Smooth muscle cell (in vitro differentiated cells): Measurements from ENCODE around the gene ARG2. TPM values are rescaled to one million over a fixed set of nuclear protein-coding genes. Genes with fewer than 3 reads are reported as not detected.

Experiments used
- DNase-seq: peaks from one replicate; lab custom pipeline; 2025; ENCODE audit not compliant: unreplicated experiment; lab: John Stamatoyannopoulos, UW
- H2AFZ ChIP-seq: fragments of 200-600 bp; sonication (generic); 2 replicates; pipeline ENCODE4 v1.6.0; 2016; ENCODE audit warnings: antibody characterized with exemption, low read depth, mild to moderate bottlenecking
- H3F3A ChIP-seq: fragments of 200-600 bp; sonication (generic); 2 replicates; pipeline ENCODE4 v1.6.0; 2017; ENCODE audit warnings: antibody characterized with exemption, low read depth
- H3K27ac ChIP-seq: fragments of 200-600 bp; sonication (generic); 2 replicates; pipeline ENCODE4 v1.5.1; 2016; ENCODE audit warnings: low read depth, mild to moderate bottlenecking
- H3K27me3 ChIP-seq: fragments of 200-600 bp; sonication (generic); 2 replicates; pipeline ENCODE4 v1.6.1; 2016; ENCODE audit warnings: low read depth, mild to moderate bottlenecking
- H3K36me3 ChIP-seq: fragments of 200-600 bp; sonication (generic); 2 replicates; pipeline ENCODE4 v1.5.1; 2016; ENCODE audit warnings: low read depth
- H3K4me1 ChIP-seq: fragments of 200-600 bp; sonication (generic); 2 replicates; pipeline ENCODE4 v1.5.1; 2016; ENCODE audit warnings: low read depth
- H3K4me2 ChIP-seq: fragments of 200-600 bp; sonication (generic); 2 replicates; pipeline ENCODE4 v1.6.0; 2016; ENCODE audit warnings: mild to moderate bottlenecking
- H3K4me3 ChIP-seq: fragments of 200-600 bp; sonication (generic); 2 replicates; pipeline ENCODE4 v1.5.1; 2016; ENCODE audit warnings: mild to moderate bottlenecking
- H3K79me2 ChIP-seq: fragments of 200-600 bp; sonication (generic); 2 replicates; pipeline ENCODE4 v1.6.0; 2016; ENCODE audit warnings: low read depth, mild to moderate bottlenecking
- H3K9ac ChIP-seq: fragments of 200-600 bp; sonication (generic); 2 replicates; pipeline ENCODE4 v1.6.0; 2016; ENCODE audit warnings: low read depth
- H3K9me3 ChIP-seq: fragments of 200-600 bp; sonication (generic); replicated peaks from 2 replicates; pipeline ENCODE4 v1.5.1; 2016; ENCODE audit warnings: low read depth
- H4K20me1 ChIP-seq: fragments of 200-600 bp; sonication (generic); 2 replicates; pipeline ENCODE4 v1.6.0; 2016; ENCODE audit warnings: low read depth
- CTCF ChIP-seq: fragments of 200-600 bp; sonication (generic); IDR thresholded peaks from 2 replicates; pipeline ENCODE4 v1.5.1; 2017; ENCODE audit warnings: borderline replicate concordance, mild to moderate bottlenecking, antibody characterized with exemption; ENCODE audit not compliant: insufficient read depth, poor library complexity, severe bottlenecking
- WGBS: methylation state at CpG from one replicate; pipeline ENCODE4 v1.1.7; 2016; ENCODE audit warnings: low lambda C conversion rate; 5-methylcytosine and 5-hydroxymethylcytosine counted together
- polyA plus RNA-seq: library from polyadenylated mRNA; unstranded; fragments of >200 nt; fragmentation: Nextera tagmentation; extraction: Ambion mirVana; gene quantifications from 2 replicates; pipeline ENCODE4 v1.2.1, GENCODE V29; 2016
- total RNA-seq: library from RNA; depleted of rRNA; stranded (reverse); fragments of >200 nt; gene quantifications from 2 replicates; pipeline ENCODE4 v1.2.3, GENCODE V29; 2014

The ARG2 gene
- total and polyA plus RNA-seq, 2 experiments from 2014 or later, result 11.3 to 18.5 TPM

- TF ChIP-seq CTCF, result no peak
- Histone ChIP-seq H3K9me3 (no peaks in the 10 kb centered on the region), H4K20me1 (no peaks in the 10 kb centered on the region), H3K36me3 (no peaks in the 10 kb centered on the region), H3K27me3 (no peaks in the 10 kb centered on the region), H3K79me2 (no peaks in the 10 kb centered on the region), H3K4me1 (no peaks in the 10 kb centered on the region), H3F3A (no peaks in the 10 kb centered on the region), H3K27ac (no peak overlapping the region), H3K4me3 (no peak overlapping the region), H3K9ac (no peak overlapping the region), H2AFZ (no peak overlapping the region), H3K4me2 (no peak overlapping the region)
- 94% methylated on average over 1 of the region's 1 CpG for WGBS
- DNase-seq, result no peak
These were observed 21.8 kb downstream of the ARG2 start for GRCh38 chr14:67641480-67641879.

GRCh38 chr14:67641902-67642749, 22.4 kb downstream of the ARG2 start:
- Histone ChIP-seq H3K36me3 (no peaks in the 10 kb centered on the region), H2AFZ (no peak overlapping the region), H3K27ac (no peak overlapping the region), H3K79me2 (no peaks in the 10 kb centered on the region), H3K4me2 (no peak overlapping the region), H3K4me3 (no peak overlapping the region), H3K4me1 (no peaks in the 10 kb centered on the region), H3K9me3 (no peaks in the 10 kb centered on the region), H3K9ac (no peak overlapping the region), H3K27me3 (no peaks in the 10 kb centered on the region), H3F3A (no peaks in the 10 kb centered on the region), H4K20me1 (no peaks in the 10 kb centered on the region)
- DNase-seq, result no peak
- no peak for TF ChIP-seq CTCF
- WGBS, result 96% methylated on average over 5 of the region's 5 CpGs

DNA sequence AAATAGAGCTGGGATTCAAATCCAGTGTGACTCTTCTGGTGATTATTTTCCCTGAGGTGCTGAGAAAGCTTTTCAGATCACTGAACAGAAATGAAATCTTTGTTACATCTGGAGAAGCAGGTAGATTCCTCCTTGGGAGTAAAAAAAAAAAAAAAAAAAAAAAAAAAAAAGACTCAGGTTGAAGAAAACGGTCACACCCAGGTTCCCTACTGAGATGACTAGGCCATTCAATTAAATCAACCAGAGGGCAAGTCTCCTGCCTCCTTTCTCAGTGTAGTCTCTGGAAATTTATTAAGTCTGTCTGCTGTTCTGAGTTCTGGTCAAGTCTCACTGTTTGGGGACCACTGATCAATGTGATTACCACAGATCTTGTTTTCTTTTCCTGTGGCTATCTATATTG, 24.0 kb downstream of the ARG2 start:
- Histone ChIP-seq H3K36me3 (no peaks in the 10 kb centered on the region), H3K4me2 (no peak overlapping the region), H3K9me3 (no peaks in the 10 kb centered on the region), H3K4me3 (no peak overlapping the region), H3K4me1 (no peaks in the 10 kb centered on the region), H2AFZ (no peak overlapping the region), H3F3A (no peaks in the 10 kb centered on the region), H3K79me2 (no peaks in the 10 kb centered on the region), H4K20me1 (no peaks in the 10 kb centered on the region), H3K27me3 (no peaks in the 10 kb centered on the region), H3K27ac (peak overlapping the region; percentile 10), H3K9ac (no peak overlapping the region)
- no peak for DNase-seq
- no peak for TF ChIP-seq CTCF
- 72% methylated on average over 1 of the region's 1 CpG for whole genome bisulfite sequencing

GRCh38 chr14:67644428-67644827, 24.7 kb downstream of the ARG2 start:
- H3K9ac ChIP-seq, result no peak overlapping the region
- no peak for TF ChIP-seq CTCF
- H2AFZ ChIP-seq, result no peak overlapping the region
- no peak for DNase-seq
- no peaks in the 10 kb centered on the region for H3K4me1 ChIP-seq
- H3K79me2 ChIP-seq, result no peaks in the 10 kb centered on the region
- no peaks in the 10 kb centered on the region for H4K20me1 ChIP-seq
- H3K36me3 ChIP-seq, result no peaks in the 10 kb centered on the region
- H3K27ac ChIP-seq, result peak overlapping the region; percentile 10
- no peaks in the 10 kb centered on the region for H3K27me3 ChIP-seq
- no peak overlapping the region for H3K4me3 ChIP-seq
- WGBS, result 90% methylated on average over 2 of the region's 2 CpGs
- no peaks in the 10 kb centered on the region for H3F3A ChIP-seq
- H3K9me3 ChIP-seq, result no peaks in the 10 kb centered on the region
- no peak overlapping the region for H3K4me2 ChIP-seq
